CD4-positive, alpha-beta memory T cell (primary cell): Measurements from ENCODE around the gene RTF1. TPM values are rescaled to one million over a fixed set of nuclear protein-coding genes. Genes with fewer than 3 reads are reported as not detected.

Source experiments
- CTCF ChIA-PET: fragments of 350-600 bp; sonication (Branson Sonifier 250); formaldehyde crosslinking; loops from one replicate; lab custom pipeline; 2021; ENCODE audit warnings: inconsistent platforms; ENCODE audit not compliant: partially characterized antibody; lab: Charles Lee
- POLR2A ChIA-PET: fragments of 350-600 bp; sonication (Branson Sonifier 250); formaldehyde crosslinking; loops from one replicate; lab custom pipeline; 2021; ENCODE audit not compliant: partially characterized antibody; lab: Charles Lee
- DNase-seq, 5 donors: peaks; one replicate each; pipeline versions ENCODE4 v3.0.0 to v3.0.0-alpha.2; 2020 to 2022; ENCODE audit warnings: mixed read lengths in 1 of 5
- H3K27ac ChIP-seq: one replicate; pipeline ENCODE4 v1.7.0; 2013; ENCODE audit warnings: low read depth, low read length
- H3K27me3 ChIP-seq: 2 replicates; pipeline ENCODE4 v1.7.0; 2013; ENCODE audit warnings: mild to moderate bottlenecking, low read length, moderate library complexity; ENCODE audit not compliant: insufficient read depth
- H3K36me3 ChIP-seq: 2 replicates; pipeline ENCODE4 v1.7.0; 2013; ENCODE audit warnings: mild to moderate bottlenecking, low read length, moderate library complexity; ENCODE audit not compliant: insufficient read depth
- H3K4me1 ChIP-seq: 2 replicates; pipeline ENCODE4 v1.7.0; 2013; ENCODE audit warnings: mild to moderate bottlenecking, low read length, moderate library complexity; ENCODE audit not compliant: insufficient read depth
- H3K4me3 ChIP-seq, 2 donors: one replicate each; pipeline ENCODE4 v1.7.0; 2013; ENCODE audit warnings: low read length in 2 of 2, mild to moderate bottlenecking in 1 of 2
- H3K9me3 ChIP-seq, 2 donors: one replicate each; pipeline ENCODE4 v1.7.0; 2013; ENCODE audit warnings: low read length in 2 of 2, control low read depth in 1 of 2; ENCODE audit not compliant: control insufficient read depth in 1 of 2
- H3K27ac Mint-ChIP-seq, 7 donors: one replicate each; pipeline ENCODE4 v1.8.0; 2020 to 2021; ENCODE audit warnings: mixed read lengths in 7 of 7, mild to moderate bottlenecking in 6 of 7, inconsistent platforms in 3 of 7, moderate library complexity in 3 of 7
- H3K27me3 Mint-ChIP-seq, 2 donors: one replicate each; pipeline ENCODE4 v1.8.0; 2020 to 2021; ENCODE audit warnings: mixed read lengths in 2 of 2
- H3K36me3 Mint-ChIP-seq, 2 donors: one replicate each; pipeline ENCODE4 v1.8.0; 2020 to 2021; ENCODE audit warnings: mixed read lengths in 2 of 2, inconsistent platforms in 1 of 2, mild to moderate bottlenecking in 1 of 2
- H3K4me1 Mint-ChIP-seq, 4 donors: one replicate each; pipeline ENCODE4 v1.8.0; 2020 to 2021; ENCODE audit warnings: mixed read lengths in 4 of 4, mild to moderate bottlenecking in 1 of 4
- H3K4me3 Mint-ChIP-seq, 8 donors: one replicate each; pipeline ENCODE4 v1.8.0; 2020 to 2021; ENCODE audit warnings: mixed read lengths in 8 of 8, mild to moderate bottlenecking in 7 of 8, moderate library complexity in 6 of 8, inconsistent platforms in 3 of 8
- H3K9me3 Mint-ChIP-seq, 8 donors: one replicate each; pipeline ENCODE4 v1.8.0; 2020 to 2021; ENCODE audit warnings: mixed read lengths in 8 of 8, mild to moderate bottlenecking in 5 of 8, inconsistent platforms in 3 of 8, moderate library complexity in 1 of 8
- intact Hi-C: fragments of 100-400 bp; cut with micrococcal nuclease; formaldehyde crosslinking; loops from one replicate; pipeline ENCODE4 v1.15.1; 2023
- polyA plus RNA-seq, 2 donors: library from polyadenylated mRNA; unstranded; fragments of 300-500 nt; fragmentation: Illumina TruSeq; gene quantifications; one replicate each; pipeline ENCODE4 v1.2.3, GENCODE V29; 2021
- total RNA-seq, 2 experiments: library from RNA; stranded (reverse); gene quantifications; one replicate each; pipeline ENCODE4 v1.2.3, GENCODE V29; 2021

The RTF1 gene
- total and polyA plus RNA-seq, 4 experiments from 2014 or later = 7.4 to 35.9 (median 30.8) TPM

GRCh38 chr15:41511899-41512369 lies 95.0 kb downstream of the RTF1 start:
- ChIA-PET CTCF (no interaction called here), POLR2A (interaction anchor here (1.0 to 1.5 kb wide), 2 partner anchors 11 to 18 kb away, joined by 4 to 5 read pairs; no protein-coding TSS in a partner anchor)
- Mint-ChIP-seq H3K27me3 (peaks cover 10 to 13% of the 10 kb centered on the region in 2 donors), H3K4me3 (peak overlapping the region; percentile 81 to 86 (median 83)), H3K4me1 (peaks cover 6 to 33% (median 24%) of the 10 kb centered on the region in 4 donors), H3K9me3 (no peaks in the 10 kb centered on the region), H3K27ac (peak overlapping the region in 2 of 7 donors; percentile 6 to 65), H3K36me3 (peaks cover 0 to 3% of the 10 kb centered on the region in 2 donors)
- H3K4me1 ChIP-seq = peaks cover 27% of the 10 kb centered on the region
- peaks cover 17% of the 10 kb centered on the region for H3K27me3 ChIP-seq
- peak in 2 of 5 donors; percentile 28 to 30 for DNase-seq
- no peak overlapping the region for H3K27ac ChIP-seq
- intact Hi-C loops = loop anchor here (2.0 kb wide), 1 partner anchor 47 kb away; no protein-coding TSS in a partner anchor
- H3K9me3 ChIP-seq = no peaks in the 10 kb centered on the region
- H3K4me3 ChIP-seq = peak overlapping the region in 1 of 2 donors; percentile 52
- no peaks in the 10 kb centered on the region for H3K36me3 ChIP-seq

DNA sequence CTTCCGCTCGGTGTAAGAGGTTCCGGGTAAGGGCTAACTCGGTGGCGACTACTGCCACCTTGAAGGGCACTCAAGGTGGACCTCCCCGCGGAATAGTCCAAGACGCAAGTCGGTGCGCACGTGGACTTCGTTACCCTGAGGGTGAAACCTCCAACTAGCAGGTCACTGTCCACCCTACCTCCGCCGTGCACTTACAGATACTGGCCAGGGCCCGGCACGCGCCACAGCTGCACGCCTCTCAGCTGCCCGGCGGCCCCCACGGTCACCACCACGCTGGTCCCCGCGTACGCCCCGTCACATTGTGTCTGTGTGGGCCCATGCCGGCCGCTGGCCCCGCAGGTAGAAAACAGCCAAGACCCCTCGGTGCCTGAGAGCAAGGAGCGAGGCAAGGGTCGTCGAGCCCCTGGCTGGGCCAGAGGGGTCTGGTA lies 95.6 kb downstream of the RTF1 start:
- peaks cover 6 to 33% (median 24%) of the 10 kb centered on the region in 4 donors for H3K4me1 Mint-ChIP-seq
- POLR2A ChIA-PET = interaction anchor here (1.7 to 1.8 kb wide), 2 partner anchors 19 to 109 kb away, joined by 4 to 5 read pairs; partner anchors contain the start of gene ITPKA
- CTCF ChIA-PET = no interaction called here
- peak overlapping the region in 4 of 7 donors; percentile 65 to 74 (median 68) for H3K27ac Mint-ChIP-seq
- Histone ChIP-seq H3K9me3 (no peaks in the 10 kb centered on the region), H3K27me3 (peaks cover 17% of the 10 kb centered on the region), H3K27ac (no peak overlapping the region), H3K4me1 (peaks cover 27% of the 10 kb centered on the region), H3K4me3 (peak overlapping the region in 1 of 2 donors; percentile 52), H3K36me3 (no peaks in the 10 kb centered on the region)
- H3K36me3 Mint-ChIP-seq = peaks cover 0 to 3% of the 10 kb centered on the region in 2 donors
- peak overlapping the region; percentile 81 to 86 (median 83) for H3K4me3 Mint-ChIP-seq
- peaks cover 10 to 13% of the 10 kb centered on the region in 2 donors for H3K27me3 Mint-ChIP-seq
- intact Hi-C loops = loop anchor here (2.0 kb wide), 1 partner anchor 48 kb away; no protein-coding TSS in a partner anchor
- H3K9me3 Mint-ChIP-seq = no peaks in the 10 kb centered on the region
- DNase-seq = no peak

DNA sequence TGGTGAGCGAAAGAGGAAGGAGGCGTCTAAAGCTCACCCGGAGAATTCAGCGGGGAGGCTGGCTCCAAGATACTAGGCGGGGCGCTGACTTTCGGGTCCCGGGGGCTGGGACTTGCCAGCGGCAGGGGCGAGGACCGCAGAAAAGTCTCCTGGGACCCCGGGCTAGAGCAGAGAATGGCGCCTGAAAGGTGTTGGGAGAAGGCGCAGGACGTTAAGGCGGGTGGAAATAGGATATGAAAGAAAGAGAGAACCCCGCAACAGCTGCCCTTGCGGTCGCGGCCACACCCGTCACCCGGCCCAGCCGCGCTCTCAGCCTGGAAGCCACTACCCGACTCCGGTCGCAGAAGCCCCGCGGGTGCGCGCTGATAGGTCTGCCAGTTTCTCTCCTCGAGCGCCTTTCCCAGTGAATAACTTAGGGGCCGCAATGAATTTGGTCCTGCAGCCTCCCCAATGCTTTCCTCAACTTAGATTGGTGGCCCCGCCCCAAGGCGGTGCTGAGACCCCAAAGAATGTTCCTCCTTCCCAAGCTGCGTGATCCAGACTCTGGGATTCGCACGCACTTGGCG lies 96.1 kb downstream of the RTF1 start:
- H3K36me3 ChIP-seq = no peaks in the 10 kb centered on the region
- peak overlapping the region in 6 of 7 donors; percentile 65 to 75 (median 68) for H3K27ac Mint-ChIP-seq

DNA sequence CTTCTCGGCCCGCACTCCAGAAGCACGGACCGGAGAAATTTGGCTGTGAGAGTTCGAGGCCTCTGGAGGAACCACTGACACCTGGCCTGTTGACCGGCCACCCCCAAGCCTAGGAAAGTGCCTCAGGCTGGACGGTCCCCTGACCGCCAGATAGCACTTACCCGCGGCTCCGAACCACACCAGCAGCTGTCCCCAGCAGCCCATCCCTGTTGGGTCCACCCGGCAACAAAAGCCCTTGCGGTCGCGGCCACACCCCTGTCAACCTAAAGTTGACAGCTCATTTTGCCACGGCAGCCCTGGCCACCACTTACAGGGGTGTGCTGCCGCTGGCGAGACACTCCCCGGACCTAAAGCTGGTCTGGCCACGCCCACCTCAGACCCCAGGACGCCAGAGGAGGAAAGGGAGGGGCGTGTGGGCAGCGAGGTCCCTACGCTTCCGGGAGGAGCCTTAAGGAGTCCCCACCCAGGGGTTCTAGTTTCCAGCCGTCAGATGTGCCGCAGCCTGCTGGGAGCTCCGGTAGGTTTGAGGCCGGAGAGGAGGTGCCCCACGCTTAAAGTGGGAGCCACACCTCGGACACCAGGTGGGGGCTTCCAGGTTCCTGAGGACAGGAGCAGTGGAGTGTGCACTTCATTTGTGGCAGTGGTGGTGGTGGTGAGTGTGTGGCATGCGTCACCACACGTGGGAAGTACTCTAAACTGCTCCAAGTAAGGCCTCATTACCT lies 96.8 kb downstream of the RTF1 start, which contains the start of gene LTK:
Gene LTK (minus strand): TSS at position 322 of the 722 bp plus-strand sequence. CDS start 118 bp downstream, at position 204.
- Histone ChIP-seq H3K9me3 (no peaks in the 10 kb centered on the region), H3K36me3 (no peaks in the 10 kb centered on the region), H3K4me3 (peak within 1 kb of the TSS; percentile 52 to 57), H3K27ac (no peak within 1 kb of the TSS), H3K4me1 (peaks cover 27% of the 10 kb centered on the region), H3K27me3 (peaks cover 17% of the 10 kb centered on the region)
- Mint-ChIP-seq H3K27ac (peak within 1 kb of the TSS; percentile 47 to 79 (median 74)), H3K9me3 (no peaks in the 10 kb centered on the region), H3K4me3 (peak within 1 kb of the TSS; percentile 81 to 86 (median 83)), H3K27me3 (peaks cover 10 to 13% of the 10 kb centered on the region in 2 donors), H3K4me1 (peaks cover 6 to 33% (median 24%) of the 10 kb centered on the region in 4 donors), H3K36me3 (peaks cover 0 to 3% of the 10 kb centered on the region in 2 donors)
- DNase-seq = peak in 2 of 5 donors; percentile 25 to 50
- ChIA-PET POLR2A (interaction anchor here (0.7 to 1.8 kb wide), 3 partner anchors 18 to 108 kb away, joined by 4 to 5 read pairs (median 4); partner anchors contain the start of gene ITPKA), CTCF (interaction anchor here (0.9 kb wide), 1 partner anchor 48 kb away, joined by 3 read pairs; no protein-coding TSS in a partner anchor)
- intact Hi-C loops = loop anchor here (2.0 kb wide), 1 partner anchor 49 kb away; no protein-coding TSS in a partner anchor

More for the DNA sequence above, 96.1 kb downstream of the RTF1 start:
- H3K4me3 Mint-ChIP-seq = peak overlapping the region; percentile 81 to 86 (median 83)
- ChIA-PET CTCF (interaction anchor here (0.9 kb wide), 1 partner anchor 47 kb away, joined by 3 read pairs; no protein-coding TSS in a partner anchor), POLR2A (interaction anchor here (1.7 to 1.8 kb wide), 2 partner anchors 19 to 109 kb away, joined by 4 to 5 read pairs; partner anchors contain the start of gene ITPKA)
- peaks cover 6 to 33% (median 24%) of the 10 kb centered on the region in 4 donors for H3K4me1 Mint-ChIP-seq
- H3K9me3 Mint-ChIP-seq = no peaks in the 10 kb centered on the region
- Histone ChIP-seq H3K9me3 (no peaks in the 10 kb centered on the region), H3K27ac (no peak overlapping the region), H3K4me1 (peaks cover 27% of the 10 kb centered on the region), H3K27me3 (peaks cover 17% of the 10 kb centered on the region), H3K4me3 (peak overlapping the region; percentile 52 to 57)
- peaks cover 0 to 3% of the 10 kb centered on the region in 2 donors for H3K36me3 Mint-ChIP-seq
- peaks cover 10 to 13% of the 10 kb centered on the region in 2 donors for H3K27me3 Mint-ChIP-seq
- DNase-seq = peak in 2 of 5 donors; percentile 26 to 38
- intact Hi-C loops = loop anchor here (2.0 kb wide), 1 partner anchor 48 kb away; no protein-coding TSS in a partner anchor

DNA sequence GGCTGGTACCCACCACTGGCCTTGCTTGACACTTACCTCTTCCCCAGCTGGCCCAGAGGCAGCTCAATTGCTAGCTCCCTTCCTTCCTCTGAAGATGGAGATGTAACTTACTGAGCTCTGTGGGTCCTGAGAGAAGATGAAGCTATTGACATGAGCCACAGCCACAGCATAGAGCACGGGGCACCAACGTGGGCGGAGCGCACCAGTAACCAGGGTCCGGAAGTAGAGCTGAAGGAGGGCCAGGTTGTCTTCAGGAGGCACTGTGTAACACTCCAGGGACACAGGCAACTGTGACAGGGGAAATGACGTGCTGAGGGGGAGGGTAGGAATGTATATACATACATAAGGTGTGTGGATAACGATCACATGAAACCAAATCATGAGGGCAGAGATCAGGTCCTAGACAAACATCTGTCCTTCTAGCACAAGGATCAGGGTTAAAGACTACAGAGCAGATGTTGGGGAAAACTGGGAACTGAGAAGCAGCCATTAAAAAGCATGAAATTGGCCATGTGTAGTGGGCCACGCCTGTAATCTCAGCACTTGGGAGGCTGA lies 101.1 kb downstream of the RTF1 start:
- H3K27ac Mint-ChIP-seq = peak overlapping the region in 2 of 7 donors; percentile 19 to 76
- Histone ChIP-seq H3K4me3 (no peak overlapping the region), H3K27ac (no peak overlapping the region), H3K27me3 (peaks cover 7% of the 10 kb centered on the region), H3K9me3 (no peaks in the 10 kb centered on the region), H3K4me1 (peaks cover 17% of the 10 kb centered on the region), H3K36me3 (no peaks in the 10 kb centered on the region)
- ChIA-PET CTCF (interaction anchor here (0.8 kb wide), 1 partner anchor 39 kb away, joined by 3 read pairs; no protein-coding TSS in a partner anchor), POLR2A (no interaction called here)
- peaks cover 0 to 20% of the 10 kb centered on the region in 2 donors for H3K36me3 Mint-ChIP-seq
- H3K9me3 Mint-ChIP-seq = no peaks in the 10 kb centered on the region
- intact Hi-C loops = no loop called here
- no peak for DNase-seq
- H3K27me3 Mint-ChIP-seq = peaks cover under 1 to 5% of the 10 kb centered on the region in 2 donors
- H3K4me1 Mint-ChIP-seq = peaks cover 6 to 22% (median 15%) of the 10 kb centered on the region in 4 donors
- H3K4me3 Mint-ChIP-seq = no peak overlapping the region

DNA sequence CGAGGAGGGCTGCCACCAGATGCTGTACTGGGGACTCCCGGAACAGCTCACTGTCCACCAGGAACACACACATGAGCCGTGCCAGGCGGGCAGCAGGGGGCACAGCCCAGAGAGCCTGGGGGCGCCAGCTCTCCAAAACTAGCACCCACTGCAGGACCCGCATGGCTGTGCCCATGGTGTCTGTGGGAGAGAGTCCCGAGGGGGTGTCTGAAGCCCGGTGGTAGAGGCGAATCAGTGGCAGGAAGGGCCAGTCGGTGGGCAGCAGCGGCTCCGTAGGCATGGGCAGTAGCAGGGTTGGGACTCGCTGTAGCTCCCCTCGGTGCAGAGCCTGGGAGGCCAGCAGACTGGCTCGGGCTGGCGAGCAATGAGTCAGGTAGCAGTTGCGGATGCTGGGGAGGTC lies 103.7 kb downstream of the RTF1 start:
- no peaks in the 10 kb centered on the region for H3K36me3 ChIP-seq
- Mint-ChIP-seq H3K4me3 (no peak overlapping the region), H3K27me3 (no peaks in the 10 kb centered on the region), H3K27ac (no peak overlapping the region), H3K36me3 (peaks cover 3 to 30% of the 10 kb centered on the region in 2 donors), H3K4me1 (no peaks in the 10 kb centered on the region), H3K9me3 (no peaks in the 10 kb centered on the region)
- peaks cover under 1% of the 10 kb centered on the region for H3K4me1 ChIP-seq
- ChIA-PET POLR2A (no interaction called here), CTCF (no interaction called here)
- no peak overlapping the region for H3K4me3 ChIP-seq
- no peaks in the 10 kb centered on the region for H3K27me3 ChIP-seq
- no peak for DNase-seq
- H3K27ac ChIP-seq = no peak overlapping the region
- intact Hi-C loops = no loop called here
- H3K9me3 ChIP-seq = no peaks in the 10 kb centered on the region
